ENCODE data around the gene NCAM1. TPM values are rescaled to one million over a fixed set of nuclear protein-coding genes. Genes with fewer than 3 reads are reported as not detected.

The NCAM1 gene
- total RNA-seq (2016; rRNA removed; fragmentation: Illumina TruSeq; extraction: Trizol) (not detected in 2 replicates), polyA plus RNA-seq (2011; rRNA removed) (0.05 TPM in 2 replicates), polyA minus RNA-seq (2011; rRNA and poly(A)+ RNA removed; ENCODE audit: low replicate concordance) (1.6 TPM in 1 of 2 replicates, not detected in the other), Bru-seq, nascent RNA (percentile 2 among the genes with signal in this experiment), BruChase-seq, experiment 1, labeled RNA remaining after a 6-hour chase (percentile 1 among the genes with signal in this experiment), BruChase-seq, experiment 2, labeled RNA remaining after a 2-hour chase (percentile 1 among the genes with signal in this experiment)
- not detected in 2 replicates for total RNA-seq (2016; cell fraction: cytosol; rRNA removed; fragmentation: Illumina TruSeq; extraction: Trizol; ENCODE audit: low read depth)
- not detected in 2 replicates for total RNA-seq (2016; cell fraction: insoluble cytoplasmic fraction; rRNA removed; fragmentation: Illumina TruSeq; extraction: Trizol)
- not detected in 2 replicates for total RNA-seq (2016; cell fraction: membrane; rRNA removed; fragmentation: Illumina TruSeq; extraction: Trizol)
- total RNA-seq (2016; cell fraction: nucleus; rRNA removed; fragmentation: Illumina TruSeq; extraction: Trizol), result not detected in 2 replicates
- polyA plus RNA-seq (2011; cell fraction: cytosol; rRNA removed), result 0.05 and 0.15 TPM in 2 replicates
- polyA plus RNA-seq (2011; cell fraction: nucleus; rRNA removed), result 0.13 TPM in 1 of 2 replicates, not detected in the other
- polyA plus RNA-seq (2012), result 0.04 and 0.11 TPM in 2 replicates
- polyA plus RNA-seq (2016; cell fraction: cytosol; fragmentation: Illumina TruSeq; extraction: Trizol; ENCODE audit: low read depth), result not detected in 2 replicates
- polyA plus RNA-seq (2016; cell fraction: insoluble cytoplasmic fraction; fragmentation: Illumina TruSeq; extraction: Trizol; ENCODE audit: low read depth), result not detected in 2 replicates
- not detected in 2 replicates for polyA plus RNA-seq (2016; cell fraction: membrane; fragmentation: Illumina TruSeq; extraction: Trizol; ENCODE audit: low read depth)
- not detected in 2 replicates for polyA plus RNA-seq (2016; cell fraction: nucleus; fragmentation: Illumina TruSeq; extraction: Trizol; ENCODE audit: insufficient read depth, low read depth)
- not detected in 2 replicates for polyA minus RNA-seq (2011; cell fraction: cytosol; rRNA and poly(A)+ RNA removed)
- 0.13 TPM in 1 of 2 replicates, not detected in the other for polyA minus RNA-seq (2011; cell fraction: nucleus; rRNA and poly(A)+ RNA removed)
- long read RNA-seq, experiment 1, result 0 reads
- long read RNA-seq, experiment 2, result 0 reads

DNA sequence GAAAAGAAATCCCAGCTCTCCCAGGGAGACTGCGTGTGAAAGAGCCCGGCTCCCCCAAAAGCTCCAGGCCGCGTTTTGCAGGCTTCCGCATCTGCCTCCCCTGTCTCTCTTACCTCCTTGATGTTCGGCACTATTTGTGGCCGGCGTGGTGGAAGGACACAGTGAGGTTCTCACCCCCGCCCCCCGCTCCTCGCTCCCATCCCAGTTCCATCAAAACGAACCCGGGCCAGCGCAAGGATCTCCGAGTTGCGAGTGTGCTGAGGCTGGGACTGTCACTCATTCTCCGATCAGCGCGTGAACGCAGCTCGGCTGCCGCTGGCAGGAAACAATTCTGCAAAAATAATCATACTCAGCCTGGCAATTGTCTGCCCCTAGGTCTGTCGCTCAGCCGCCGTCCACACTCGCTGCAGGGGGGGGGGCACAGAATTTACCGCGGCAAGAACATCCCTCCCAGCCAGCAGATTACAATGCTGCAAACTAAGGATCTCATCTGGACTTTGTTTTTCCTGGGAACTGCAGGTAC lies at the start of gene NCAM1:
TSS of gene NCAM1 (plus strand) at position 275 of the 523 bp plus-strand sequence.
- POLR2A ChIA-PET, result no interaction called here
- Histone ChIP-seq H3K4me1 (ENCODE audit: insufficient read depth, low read length) (0 out of 2 replicates have a peak, but pooled peaks cover 6% of the 10 kb centered on the region), H3K9ac (ENCODE audit: insufficient read depth, low read depth, low read length) (no peak within 1 kb of the TSS), H4K20me1 (ENCODE audit: insufficient read depth, low read length) (no peaks in the 10 kb centered on the region), H3K4me2 (ENCODE audit: low read depth, low read length) (peak within 1 kb of the TSS; percentile 60), H3K27me3 (ENCODE audit: control insufficient read depth in 1 of 2, insufficient read depth in 2 of 2, low read length in 2 of 2) (peaks cover 3 to 28% of the 10 kb centered on the region in 2 experiments; a peak in 3 of 5 replicates), H3K36me3 (replicated peaks in 1 of 2; ENCODE audit: control insufficient read depth in 1 of 2, insufficient read depth in 2 of 2, low read length in 2 of 2) (no peaks in the 10 kb centered on the region), H3K79me2 (ENCODE audit: insufficient read depth, low read length) (no peaks in the 10 kb centered on the region), H3K9me3 (ENCODE audit: low read length) (no peaks in the 10 kb centered on the region), H2AFZ (ENCODE audit: low read length) (no peak within 1 kb of the TSS), H3K4me3 (replicated peaks in 1 of 3; ENCODE audit: insufficient read depth in 1 of 3, low read depth in 2 of 3, low read length in 3 of 3) (peak within 1 kb of the TSS in 1 of 3 experiments; percentile 50; a peak in 2 of 6 replicates), H3K27ac (ENCODE audit: extremely low read length, insufficient read depth, low read length) (no peak within 1 kb of the TSS)
- FAIRE-seq, result no peak
- in situ Hi-C loops (cut with HindIII; ENCODE audit: extremely low pct_ligation_motif_present, low pct_unique_long_range_greater_than_20kb) (no loop called here), intact Hi-C loops (cut with micrococcal nuclease; ENCODE audit: unreplicated experiment) (no loop called here)
- CTCF ChIA-PET (ENCODE audit: low intra/inter-chr PET ratio, low total read pairs), result no interaction called here
- DNase-seq (ENCODE audit: low spot score), result peak; percentile 19
- ATAC-seq, result peak; percentile 71
- WGBS (ENCODE audit: low lambda C conversion rate), result 12% methylated on average over 22 of the region's 28 CpGs
- no TSS peak for BruUV-seq (replicated peaks)
- 0 out of 2 replicates have a peak, but pooled peaks have one; percentile 57 for TF ChIP-seq CHD2 (IDR thresholded peaks at IDR 0.05; ENCODE audit: low read depth, low read length)
- no peak for TF ChIP-seq ADNP (CRISPR knock-in tag; IDR thresholded peaks at IDR 0.05)
- TF ChIP-seq, protein P1, sequence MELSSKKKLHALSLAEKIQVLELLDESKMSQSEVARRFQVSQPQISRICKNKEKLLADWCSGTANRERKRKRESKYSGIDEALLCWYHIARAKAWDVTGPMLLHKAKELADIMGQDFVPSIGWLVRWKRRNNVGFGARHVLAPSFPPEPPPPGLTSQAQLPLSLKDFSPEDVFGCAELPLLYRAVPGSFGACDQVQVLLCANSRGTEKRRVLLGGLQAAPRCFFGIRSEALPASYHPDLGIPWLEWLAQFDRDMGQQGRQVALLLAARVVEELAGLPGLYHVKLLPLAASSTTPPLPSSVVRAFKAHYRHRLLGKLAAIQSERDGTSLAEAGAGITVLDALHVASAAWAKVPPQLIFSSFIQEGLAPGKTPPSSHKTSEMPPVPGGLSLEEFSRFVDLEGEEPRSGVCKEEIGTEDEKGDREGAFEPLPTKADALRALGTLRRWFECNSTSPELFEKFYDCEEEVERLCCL (CRISPR knock-in tag; IDR thresholded peaks at IDR 0.05; ENCODE audit: borderline replicate concordance), result no peak
- TF ChIP-seq ATRX (CRISPR knock-in tag; IDR thresholded peaks at IDR 0.05; ENCODE audit: borderline replicate concordance), result no peak
- TF ChIP-seq WIZ (CRISPR knock-in tag; IDR thresholded peaks at IDR 0.05), result no peak
- TF ChIP-seq, protein P2, sequence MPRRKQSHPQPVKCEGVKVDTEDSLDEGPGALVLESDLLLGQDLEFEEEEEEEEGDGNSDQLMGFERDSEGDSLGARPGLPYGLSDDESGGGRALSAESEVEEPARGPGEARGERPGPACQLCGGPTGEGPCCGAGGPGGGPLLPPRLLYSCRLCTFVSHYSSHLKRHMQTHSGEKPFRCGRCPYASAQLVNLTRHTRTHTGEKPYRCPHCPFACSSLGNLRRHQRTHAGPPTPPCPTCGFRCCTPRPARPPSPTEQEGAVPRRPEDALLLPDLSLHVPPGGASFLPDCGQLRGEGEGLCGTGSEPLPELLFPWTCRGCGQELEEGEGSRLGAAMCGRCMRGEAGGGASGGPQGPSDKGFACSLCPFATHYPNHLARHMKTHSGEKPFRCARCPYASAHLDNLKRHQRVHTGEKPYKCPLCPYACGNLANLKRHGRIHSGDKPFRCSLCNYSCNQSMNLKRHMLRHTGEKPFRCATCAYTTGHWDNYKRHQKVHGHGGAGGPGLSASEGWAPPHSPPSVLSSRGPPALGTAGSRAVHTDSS (CRISPR knock-in tag; conservative IDR thresholded peaks at IDR 0.05), result no peak
- TF ChIP-seq ZNF672 (CRISPR knock-in tag; IDR thresholded peaks at IDR 0.05), result no peak
- peak; percentile 73 for TF ChIP-seq XRCC5 (optimal IDR thresholded peaks at IDR 0.05; ENCODE audit: low read length)
- no peak for TF ChIP-seq ZNF891 (CRISPR knock-in tag; IDR thresholded peaks at IDR 0.05)
- TF ChIP-seq, protein P3, sequence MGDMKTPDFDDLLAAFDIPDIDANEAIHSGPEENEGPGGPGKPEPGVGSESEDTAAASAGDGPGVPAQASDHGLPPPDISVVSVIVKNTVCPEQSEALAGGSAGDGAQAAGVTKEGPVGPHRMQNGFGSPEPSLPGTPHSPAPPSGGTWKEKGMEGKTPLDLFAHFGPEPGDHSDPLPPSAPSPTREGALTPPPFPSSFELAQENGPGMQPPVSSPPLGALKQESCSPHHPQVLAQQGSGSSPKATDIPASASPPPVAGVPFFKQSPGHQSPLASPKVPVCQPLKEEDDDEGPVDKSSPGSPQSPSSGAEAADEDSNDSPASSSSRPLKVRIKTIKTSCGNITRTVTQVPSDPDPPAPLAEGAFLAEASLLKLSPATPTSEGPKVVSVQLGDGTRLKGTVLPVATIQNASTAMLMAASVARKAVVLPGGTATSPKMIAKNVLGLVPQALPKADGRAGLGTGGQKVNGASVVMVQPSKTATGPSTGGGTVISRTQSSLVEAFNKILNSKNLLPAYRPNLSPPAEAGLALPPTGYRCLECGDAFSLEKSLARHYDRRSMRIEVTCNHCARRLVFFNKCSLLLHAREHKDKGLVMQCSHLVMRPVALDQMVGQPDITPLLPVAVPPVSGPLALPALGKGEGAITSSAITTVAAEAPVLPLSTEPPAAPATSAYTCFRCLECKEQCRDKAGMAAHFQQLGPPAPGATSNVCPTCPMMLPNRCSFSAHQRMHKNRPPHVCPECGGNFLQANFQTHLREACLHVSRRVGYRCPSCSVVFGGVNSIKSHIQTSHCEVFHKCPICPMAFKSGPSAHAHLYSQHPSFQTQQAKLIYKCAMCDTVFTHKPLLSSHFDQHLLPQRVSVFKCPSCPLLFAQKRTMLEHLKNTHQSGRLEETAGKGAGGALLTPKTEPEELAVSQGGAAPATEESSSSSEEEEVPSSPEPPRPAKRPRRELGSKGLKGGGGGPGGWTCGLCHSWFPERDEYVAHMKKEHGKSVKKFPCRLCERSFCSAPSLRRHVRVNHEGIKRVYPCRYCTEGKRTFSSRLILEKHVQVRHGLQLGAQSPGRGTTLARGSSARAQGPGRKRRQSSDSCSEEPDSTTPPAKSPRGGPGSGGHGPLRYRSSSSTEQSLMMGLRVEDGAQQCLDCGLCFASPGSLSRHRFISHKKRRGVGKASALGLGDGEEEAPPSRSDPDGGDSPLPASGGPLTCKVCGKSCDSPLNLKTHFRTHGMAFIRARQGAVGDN (CRISPR knock-in tag; IDR thresholded peaks at IDR 0.05), result peak; percentile 25; the same call in 1 of the 2 replicates
- TF ChIP-seq ZNF501 (CRISPR knock-in tag; IDR thresholded peaks at IDR 0.05), result no peak
- no peak for TF ChIP-seq HMG20B (CRISPR knock-in tag; conservative IDR thresholded peaks at IDR 0.05)
- no peak for TF ChIP-seq ZNF484 (CRISPR knock-in tag; IDR thresholded peaks at IDR 0.05; ENCODE audit: borderline replicate concordance, low read depth)
